Measurements from ENCODE around the gene LYPD1.
"Not testable (repeated sequence)": the region's sequence is repeated elsewhere in the genome, so short reads cannot be mapped to it uniquely, and the experiment has no call there.

LYPD1 gene, protein sequence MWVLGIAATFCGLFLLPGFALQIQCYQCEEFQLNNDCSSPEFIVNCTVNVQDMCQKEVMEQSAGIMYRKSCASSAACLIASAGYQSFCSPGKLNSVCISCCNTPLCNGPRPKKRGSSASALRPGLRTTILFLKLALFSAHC

DNA sequence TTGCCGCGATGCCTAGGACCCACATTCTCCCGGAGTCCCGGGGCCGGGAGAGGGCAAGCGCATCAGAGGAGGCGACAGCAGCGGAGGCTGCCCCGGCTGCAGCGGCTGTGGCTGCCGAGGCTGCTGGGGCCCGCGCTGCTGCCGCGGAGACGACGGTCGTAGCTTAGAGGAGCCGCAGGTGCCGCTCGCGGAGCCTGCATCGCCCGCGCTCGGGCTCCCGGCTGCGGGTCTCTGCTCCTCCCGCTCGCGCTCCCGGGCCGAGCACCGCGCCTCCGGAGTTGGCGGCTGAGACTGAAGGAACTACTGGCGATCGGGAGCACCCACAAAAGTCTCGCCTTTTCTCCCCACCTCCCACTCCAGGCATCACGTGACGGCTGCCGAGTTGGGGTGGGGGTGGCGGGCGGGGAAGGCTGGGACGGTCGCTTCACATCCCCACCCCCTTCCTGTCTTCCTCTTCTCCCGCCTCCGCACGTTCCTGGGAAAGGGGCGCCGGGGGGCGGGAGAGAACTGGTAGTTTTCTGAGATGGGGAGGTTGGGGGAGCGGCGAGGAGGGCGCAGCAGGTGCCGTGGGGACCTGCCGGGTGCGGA is at the start of gene LYPD1:
Gene LYPD1 (minus strand): TSS at position 298 of the 588 bp plus-strand sequence. CDS start 273 bp downstream, at position 25.
- DNase-seq: no peak
- TF ChIP-seq POLR2A (IDR thresholded peaks at IDR 0.05; ENCODE audit: low read length): no peak
- TF ChIP-seq GATA1 (IDR thresholded peaks at IDR 0.05; ENCODE audit: low read depth, low read length): no peak

DNA sequence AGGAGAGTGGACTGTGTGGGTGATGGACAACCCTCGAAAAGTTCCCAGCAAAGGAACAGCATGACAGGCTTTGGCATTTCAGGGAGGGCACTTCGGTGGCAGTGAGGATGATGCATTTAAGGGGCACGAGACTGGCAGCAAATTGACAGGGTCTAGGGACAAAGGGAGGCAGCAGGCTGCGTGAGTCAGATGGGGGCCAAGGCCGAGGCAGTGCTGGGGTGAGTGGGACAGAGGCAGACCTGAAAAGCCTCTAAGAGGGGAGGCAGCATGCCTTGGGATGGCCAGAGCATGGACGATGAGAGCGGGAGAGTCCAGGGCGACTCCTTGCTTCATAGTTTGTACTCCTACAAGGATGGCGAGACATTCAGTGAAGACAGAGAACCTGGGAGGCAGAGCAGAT is 49.5 kb upstream of the LYPD1 start:
- DNase-seq: no peak

DNA sequence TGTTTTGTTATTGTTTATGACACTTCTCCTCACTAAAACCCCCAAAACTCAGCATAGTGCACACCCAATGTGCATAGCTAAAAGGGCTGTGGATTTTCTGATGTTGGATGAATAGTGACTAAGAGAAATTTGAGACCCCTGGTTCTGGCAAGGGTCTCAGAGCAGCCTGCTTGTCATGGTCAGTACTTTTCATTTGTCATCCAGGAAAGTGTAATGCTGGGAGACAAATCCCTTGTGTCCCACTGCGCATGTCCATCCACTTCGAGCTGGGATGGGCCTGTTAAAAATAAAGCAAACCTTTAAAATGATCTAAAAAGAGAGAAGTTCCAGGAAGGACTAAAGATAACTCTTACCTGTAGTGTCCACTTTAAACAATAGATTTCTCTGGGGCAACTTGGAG is 46.9 kb upstream of the LYPD1 start:
- no peak for DNase-seq
- TF ChIP-seq POLR2A (IDR thresholded peaks at IDR 0.05; ENCODE audit: low read length) (no peak), GATA1 (IDR thresholded peaks at IDR 0.05; ENCODE audit: low read depth, low read length) (no peak)

More for the DNA sequence above, 49.5 kb upstream of the LYPD1 start:
- TF ChIP-seq POLR2A (IDR thresholded peaks at IDR 0.05; ENCODE audit: low read length) (no peak), GATA1 (IDR thresholded peaks at IDR 0.05; ENCODE audit: low read depth, low read length) (no peak)

DNA sequence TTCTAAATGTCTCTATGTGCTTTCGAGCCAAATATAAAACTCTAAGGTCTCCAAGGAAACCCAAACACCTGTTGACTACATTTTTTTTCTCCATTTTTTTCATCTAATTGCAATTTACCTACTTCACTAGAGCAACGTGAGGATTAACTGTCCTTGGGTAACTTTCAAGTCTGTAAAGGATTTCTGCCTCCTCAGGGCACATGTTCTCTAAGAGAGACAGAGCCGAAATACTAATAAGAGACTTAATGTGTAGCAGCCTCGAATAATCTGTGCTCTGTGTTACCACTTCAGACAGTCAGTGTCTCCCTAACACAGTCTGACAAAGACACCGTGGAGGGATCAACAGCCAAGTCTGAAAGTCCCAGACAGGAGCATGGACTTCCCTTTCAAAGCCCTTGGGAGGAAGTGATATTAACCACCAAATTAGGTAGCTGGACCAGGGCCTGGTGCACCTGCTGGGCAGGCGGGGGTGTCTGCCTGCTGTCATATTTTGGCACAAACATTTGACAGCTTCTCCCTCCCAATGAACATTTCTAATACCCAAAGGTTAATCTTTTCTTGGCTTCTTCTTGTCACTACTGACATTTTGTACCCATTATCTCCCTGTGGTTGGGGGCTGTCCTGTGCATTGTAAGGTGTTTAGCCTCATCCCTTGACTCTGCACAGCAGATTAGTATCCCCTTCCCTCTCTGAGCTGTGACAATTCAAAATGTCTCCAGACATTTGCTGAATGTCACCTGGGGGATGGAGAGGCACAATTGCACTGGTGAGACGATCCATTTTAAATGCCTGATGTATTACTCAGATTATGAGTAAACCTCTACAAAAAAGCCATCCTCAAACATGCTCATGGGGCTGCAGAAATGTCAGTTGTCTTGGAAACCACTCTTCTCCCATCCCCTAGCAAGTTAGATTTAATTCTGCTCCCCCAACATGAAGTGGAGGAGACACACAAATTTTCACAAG is 45.7 kb upstream of the LYPD1 start:
- TF ChIP-seq POLR2A (IDR thresholded peaks at IDR 0.05; ENCODE audit: low read length): no peak
- no peak for TF ChIP-seq GATA1 (IDR thresholded peaks at IDR 0.05; ENCODE audit: low read depth, low read length)
- no peak for DNase-seq

DNA sequence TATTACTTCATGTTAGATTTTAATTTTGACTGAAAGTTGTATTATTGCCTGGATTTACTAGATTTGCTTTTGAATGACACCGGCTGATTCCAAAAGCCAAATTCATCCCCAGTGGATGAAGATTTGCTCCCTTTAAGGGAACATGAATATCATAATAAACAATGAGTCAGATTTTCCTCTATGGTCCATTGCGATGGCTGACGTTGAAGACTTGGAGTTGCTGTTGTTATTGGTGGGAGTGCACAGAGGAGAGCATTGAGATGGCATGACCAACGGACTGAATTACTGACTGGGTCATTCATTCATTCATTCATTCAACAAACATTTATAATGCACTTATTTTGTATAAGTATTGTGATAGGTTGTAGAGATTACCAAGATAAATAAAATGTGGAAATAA is 33.4 kb upstream of the LYPD1 start:
- TF ChIP-seq POLR2A (IDR thresholded peaks at IDR 0.05; ENCODE audit: low read length): no peak
- no peak for TF ChIP-seq GATA1 (IDR thresholded peaks at IDR 0.05; ENCODE audit: low read depth, low read length)
- no peak for DNase-seq

DNA sequence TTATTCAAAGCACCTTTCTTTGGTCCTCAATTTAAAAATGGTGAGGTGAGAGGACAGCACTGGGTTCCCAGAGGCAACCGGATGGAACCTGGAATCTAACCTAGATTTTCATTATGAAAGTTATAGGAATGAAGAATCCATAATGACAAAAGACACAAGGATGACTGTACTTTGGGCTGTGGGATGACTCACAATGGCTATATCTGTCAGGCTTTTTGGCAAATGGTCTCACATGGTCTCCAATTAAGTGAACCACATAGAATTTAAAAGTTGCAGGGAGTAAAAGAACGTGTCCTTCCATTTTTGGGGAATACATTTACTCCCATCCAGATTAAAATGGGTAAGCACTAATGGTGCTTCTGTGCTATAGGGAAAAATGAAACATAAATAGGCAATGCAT is 31.8 kb upstream of the LYPD1 start:
- DNase-seq: no peak
- TF ChIP-seq POLR2A (IDR thresholded peaks at IDR 0.05; ENCODE audit: low read length): no peak
- no peak for TF ChIP-seq GATA1 (IDR thresholded peaks at IDR 0.05; ENCODE audit: low read depth, low read length)

DNA sequence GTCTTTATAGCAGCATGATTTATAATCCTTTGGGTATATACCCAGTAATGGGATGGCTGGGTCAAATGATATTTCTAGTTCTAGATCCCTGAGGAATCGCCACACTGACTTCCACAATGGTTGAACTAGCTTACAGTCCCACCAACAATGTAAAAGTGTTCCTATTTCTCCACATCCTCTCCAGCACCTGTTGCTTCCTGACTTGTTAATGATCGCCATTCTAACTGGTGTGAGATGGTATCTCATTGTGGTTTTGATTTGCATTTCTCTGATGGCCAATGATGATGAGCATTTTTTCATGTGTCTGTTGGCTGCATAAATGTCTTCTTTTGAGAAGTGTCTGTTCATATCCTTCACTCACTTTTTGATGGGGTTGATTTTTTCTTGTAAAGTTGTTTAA is 29.8 kb upstream of the LYPD1 start:
- DNase-seq: not testable (repeated sequence)

DNA sequence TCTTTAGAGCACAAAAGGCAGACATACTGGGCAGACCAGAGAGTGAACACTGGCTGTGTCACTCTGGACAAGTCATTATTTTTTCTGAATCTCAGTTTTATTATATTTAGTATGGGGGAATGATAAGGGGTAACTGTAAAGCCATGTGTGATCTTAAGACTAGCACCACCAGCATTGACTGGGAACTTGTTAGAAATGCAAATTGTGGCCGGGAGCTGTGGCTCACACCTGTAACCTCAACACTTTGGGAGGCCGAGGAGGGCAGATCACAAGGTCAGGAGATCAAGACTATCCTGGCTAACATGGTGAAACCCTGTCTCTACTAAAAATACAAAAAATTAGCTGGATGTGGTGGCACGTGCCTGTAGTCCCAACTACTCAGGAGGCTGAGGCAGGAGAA is 28.3 kb upstream of the LYPD1 start:
- DNase-seq: not testable (repeated sequence)

DNA sequence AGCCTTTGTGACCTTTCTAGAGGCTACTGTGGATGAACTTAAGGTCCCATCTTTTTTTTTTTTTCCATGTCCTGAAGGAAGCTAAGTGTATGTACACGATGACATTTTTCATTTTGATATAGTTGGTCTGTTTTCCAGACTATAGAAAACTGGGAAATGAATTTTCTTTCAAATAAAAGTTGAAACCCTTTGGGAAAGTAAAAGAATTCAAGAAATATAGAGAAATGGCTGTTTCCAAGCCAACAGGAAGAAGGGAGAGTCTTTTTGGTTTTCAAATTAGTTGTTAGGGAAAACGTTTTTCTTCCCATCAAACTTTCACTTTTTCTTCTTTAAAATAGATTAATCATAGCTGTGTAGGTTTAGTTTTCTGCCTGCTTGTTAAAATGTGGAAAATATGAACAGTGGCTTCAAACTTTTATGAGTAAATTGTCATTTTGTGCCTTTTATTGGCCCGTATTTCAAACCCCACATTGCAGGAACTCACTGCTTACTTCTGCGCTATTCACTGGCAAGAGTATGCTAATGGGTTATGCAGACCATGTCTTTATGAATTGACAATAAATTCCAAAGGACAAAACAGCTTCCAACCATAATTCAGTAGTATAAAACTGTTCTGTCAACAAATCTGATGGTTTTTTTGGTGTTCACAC is 27.7 kb upstream of the LYPD1 start:
- no peak for DNase-seq
- no peak for TF ChIP-seq POLR2A (IDR thresholded peaks at IDR 0.05; ENCODE audit: low read length)
- TF ChIP-seq GATA1 (IDR thresholded peaks at IDR 0.05; ENCODE audit: low read depth, low read length): no peak

DNA sequence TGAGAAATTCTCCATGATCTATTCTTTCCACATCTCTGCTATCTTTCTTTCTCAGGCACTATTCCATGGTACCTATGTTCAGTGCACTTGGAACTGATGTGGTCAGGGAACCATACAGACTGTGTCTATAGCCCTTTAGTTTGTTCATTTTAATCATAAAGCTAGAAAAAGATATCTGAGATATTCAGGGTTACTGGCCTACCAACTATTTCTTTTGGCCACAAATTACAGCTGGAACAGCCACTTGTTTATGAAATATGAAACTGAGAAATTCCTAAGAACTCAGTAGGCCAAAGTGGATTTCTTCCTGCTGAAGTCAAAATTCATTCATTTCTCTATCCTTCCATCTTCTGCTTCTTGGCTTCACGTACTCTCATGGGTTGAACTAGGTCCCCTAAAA is 22.8 kb upstream of the LYPD1 start:
- no peak for TF ChIP-seq POLR2A (IDR thresholded peaks at IDR 0.05; ENCODE audit: low read length)
- no peak for TF ChIP-seq GATA1 (IDR thresholded peaks at IDR 0.05; ENCODE audit: low read depth, low read length)
- DNase-seq: no peak

DNA sequence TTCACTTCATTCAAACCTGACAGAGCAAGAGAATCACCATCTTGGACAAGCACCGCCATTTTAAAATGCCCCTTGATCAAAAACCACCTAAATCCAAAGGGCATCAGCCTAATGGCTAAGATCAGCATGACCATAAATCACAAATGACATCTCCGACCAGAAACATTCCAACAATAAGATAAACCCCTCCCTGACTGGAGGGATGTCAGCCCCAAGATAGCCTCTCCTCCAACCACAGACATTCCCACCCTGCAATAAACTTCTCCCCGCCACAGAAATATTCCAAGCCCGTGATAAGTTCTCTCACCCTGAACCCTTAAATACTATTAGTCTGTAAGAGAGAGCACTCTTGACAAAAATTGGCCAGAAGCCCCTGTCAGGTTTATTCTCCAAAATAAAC is 21.6 kb upstream of the LYPD1 start:
- TF ChIP-seq GATA1 (IDR thresholded peaks at IDR 0.05; ENCODE audit: low read depth, low read length): no peak
- TF ChIP-seq POLR2A (IDR thresholded peaks at IDR 0.05; ENCODE audit: low read length): no peak
- no peak for DNase-seq

DNA sequence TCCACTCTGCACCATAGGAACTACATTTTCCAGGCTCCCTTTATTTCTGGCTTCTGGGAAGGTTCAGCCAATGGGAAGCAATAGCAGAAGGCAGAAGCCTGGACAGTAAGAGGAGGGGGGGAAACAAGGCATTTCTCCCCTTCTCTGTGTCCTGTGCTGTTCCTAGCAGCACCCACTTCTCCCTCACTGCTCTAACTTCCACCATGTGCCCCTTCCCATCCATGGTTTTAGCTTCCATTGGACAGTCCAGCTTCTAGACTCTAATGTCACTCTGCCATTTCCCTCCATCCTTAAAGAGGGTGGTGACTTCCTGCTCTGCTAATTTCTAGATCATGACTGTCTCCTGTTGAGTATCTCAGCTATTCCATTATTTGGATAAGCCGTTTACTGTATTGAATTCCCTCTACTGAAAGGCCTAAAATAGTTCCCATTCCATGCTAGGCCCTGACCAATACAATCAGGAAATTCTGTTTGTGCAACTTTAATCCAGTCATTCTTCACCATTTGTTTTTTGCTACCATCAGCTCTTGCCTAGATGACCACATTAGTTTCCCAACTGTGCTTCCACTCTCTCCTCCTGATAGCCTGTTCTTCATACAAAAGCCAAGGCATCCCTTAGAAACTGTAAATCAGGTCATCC is 20.8 kb upstream of the LYPD1 start:
- TF ChIP-seq GATA1 (IDR thresholded peaks at IDR 0.05; ENCODE audit: low read depth, low read length): no peak
- no peak for TF ChIP-seq POLR2A (IDR thresholded peaks at IDR 0.05; ENCODE audit: low read length)
- no peak for DNase-seq

DNA sequence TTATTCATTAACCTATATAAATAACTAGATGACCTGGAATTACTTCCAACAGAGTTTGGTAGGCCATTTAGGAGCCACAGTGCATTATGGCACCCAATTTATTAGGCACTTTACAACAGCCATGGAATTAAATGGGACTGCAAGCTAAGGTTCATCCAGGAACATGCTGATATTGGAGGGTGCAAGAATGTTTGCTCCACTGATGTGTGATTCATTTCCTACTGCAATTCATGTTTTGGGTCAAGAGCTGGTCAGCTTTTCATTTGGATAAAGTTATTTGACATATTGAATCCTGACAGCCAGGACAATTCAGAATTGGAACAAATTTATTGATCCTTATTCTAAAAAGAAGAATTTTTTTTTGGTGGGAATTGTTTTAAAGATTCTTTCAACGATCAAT is 11.8 kb upstream of the LYPD1 start:
- no peak for DNase-seq
- TF ChIP-seq POLR2A (IDR thresholded peaks at IDR 0.05; ENCODE audit: low read length) (no peak), GATA1 (IDR thresholded peaks at IDR 0.05; ENCODE audit: low read depth, low read length) (no peak)

DNA sequence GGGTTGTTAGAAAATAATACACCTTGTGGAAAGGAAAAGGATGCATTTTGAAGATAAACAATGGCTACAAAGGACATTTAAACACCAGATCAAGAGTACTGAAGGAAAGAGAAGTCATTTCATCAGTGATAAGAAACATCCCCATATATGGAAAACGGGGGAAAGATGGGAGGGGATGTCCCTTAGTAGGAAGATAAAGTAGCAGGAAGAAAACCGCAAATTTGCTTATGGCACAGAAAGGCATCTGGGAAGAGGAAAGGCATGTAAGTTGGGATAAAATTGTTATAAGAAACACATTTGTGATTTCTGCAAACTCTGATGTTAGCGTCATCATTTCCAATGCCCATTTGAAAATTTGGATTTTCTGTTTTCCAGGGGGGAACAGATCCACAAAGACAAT is 10.5 kb upstream of the LYPD1 start:
- TF ChIP-seq POLR2A (IDR thresholded peaks at IDR 0.05; ENCODE audit: low read length) (no peak), GATA1 (IDR thresholded peaks at IDR 0.05; ENCODE audit: low read depth, low read length) (no peak)
- no peak for DNase-seq

Data from erythroblast (primary cell).